Lower leg skin (tissue), 4 donors: Measurements from ENCODE around the gene NAV2. TPM values are rescaled to one million over a fixed set of nuclear protein-coding genes. Genes with fewer than 3 reads are reported as not detected.

Experiments
- DNase-seq, 2 donors: peaks; one replicate each; pipeline ENCODE4 v3.0.0-alpha.2; 2019; ENCODE audit warnings: low spot score in 2 of 2
- H3K4me3 ChIP-seq: fragments of 200-600 bp; sonication (generic); 2 replicates; pipeline ENCODE4 v1.5.1; 2017; ENCODE audit warnings: mild to moderate bottlenecking, low read depth; ENCODE audit not compliant: poor library complexity, severe bottlenecking
- POLR2A ChIP-seq, 2 donors: fragments of 450-650 bp; IDR thresholded peaks; one replicate each; pipeline ENCODE4 v1.6.1; 2016 to 2017; ENCODE audit warnings: antibody characterized with exemption in 2 of 2, mild to moderate bottlenecking in 1 of 2, moderate library complexity in 1 of 2
- WGBS, 2 donors: methylation state at CpG; one replicate each; pipeline ENCODE4 v1.1.5; 2018; 5-methylcytosine and 5-hydroxymethylcytosine counted together
- intact Hi-C: fragments of 100-400 bp; cut with DNase I; formaldehyde crosslinking; loops from one replicate; pipeline ENCODE4 v1.15.0; 2023; ENCODE audit warnings: low total_unique reads
- total RNA-seq, 4 donors: library from RNA; depleted of rRNA; stranded (reverse); fragments of >200 nt; gene quantifications; one replicate each; pipeline ENCODE4 v1.1.0, GENCODE V29; 2016
- TF ChIP-seq, protein P1 (sequence below), 3 donors: fragments of 450-650 bp; IDR thresholded peaks; one replicate each; pipeline ENCODE4 v1.5.1; 2016; ENCODE audit warnings: antibody characterized with exemption in 3 of 3, mild to moderate bottlenecking in 3 of 3, moderate library complexity in 2 of 3

The NAV2 gene
- total RNA-seq, 4 donors from 2014 or later: 5.8 to 30.7 (median 21.0) TPM

DNA sequence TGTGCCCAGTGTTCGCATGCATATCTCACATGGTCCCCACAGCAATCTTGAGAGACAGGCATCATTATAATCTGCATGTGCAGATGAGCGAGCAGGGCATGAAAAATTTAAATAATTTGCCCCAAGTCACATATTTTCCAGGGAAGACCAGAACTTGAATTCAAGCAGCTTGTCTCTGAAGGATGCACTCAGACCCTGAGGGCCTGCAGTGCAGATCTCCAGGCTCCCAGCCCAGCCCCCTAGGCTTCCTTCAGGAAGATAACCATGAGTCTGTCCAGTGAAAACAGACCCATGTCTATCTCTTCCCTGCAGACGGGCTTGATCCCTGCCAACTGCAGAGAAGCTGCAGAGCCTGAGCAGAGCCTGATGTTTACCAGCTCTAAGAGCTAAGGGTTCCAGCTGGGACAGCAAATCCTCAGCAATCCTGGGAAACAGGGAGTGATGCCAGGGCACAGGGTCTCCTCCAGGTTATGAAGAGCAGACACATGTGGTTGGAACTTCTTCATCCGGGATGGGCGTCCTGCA is 55.1 kb downstream of the NAV2 start:
- no peak overlapping the region for H3K4me3 ChIP-seq
- no peak for DNase-seq
- TF ChIP-seq, protein P1, sequence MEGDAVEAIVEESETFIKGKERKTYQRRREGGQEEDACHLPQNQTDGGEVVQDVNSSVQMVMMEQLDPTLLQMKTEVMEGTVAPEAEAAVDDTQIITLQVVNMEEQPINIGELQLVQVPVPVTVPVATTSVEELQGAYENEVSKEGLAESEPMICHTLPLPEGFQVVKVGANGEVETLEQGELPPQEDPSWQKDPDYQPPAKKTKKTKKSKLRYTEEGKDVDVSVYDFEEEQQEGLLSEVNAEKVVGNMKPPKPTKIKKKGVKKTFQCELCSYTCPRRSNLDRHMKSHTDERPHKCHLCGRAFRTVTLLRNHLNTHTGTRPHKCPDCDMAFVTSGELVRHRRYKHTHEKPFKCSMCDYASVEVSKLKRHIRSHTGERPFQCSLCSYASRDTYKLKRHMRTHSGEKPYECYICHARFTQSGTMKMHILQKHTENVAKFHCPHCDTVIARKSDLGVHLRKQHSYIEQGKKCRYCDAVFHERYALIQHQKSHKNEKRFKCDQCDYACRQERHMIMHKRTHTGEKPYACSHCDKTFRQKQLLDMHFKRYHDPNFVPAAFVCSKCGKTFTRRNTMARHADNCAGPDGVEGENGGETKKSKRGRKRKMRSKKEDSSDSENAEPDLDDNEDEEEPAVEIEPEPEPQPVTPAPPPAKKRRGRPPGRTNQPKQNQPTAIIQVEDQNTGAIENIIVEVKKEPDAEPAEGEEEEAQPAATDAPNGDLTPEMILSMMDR (IDR thresholded peaks at IDR 0.05): no peak
- TF ChIP-seq POLR2A (IDR thresholded peaks at IDR 0.05): no peak
- WGBS, 2 donors: 73 to 76% methylated on average over 5 of the region's 5 CpGs
- intact Hi-C loops: no loop called here

DNA sequence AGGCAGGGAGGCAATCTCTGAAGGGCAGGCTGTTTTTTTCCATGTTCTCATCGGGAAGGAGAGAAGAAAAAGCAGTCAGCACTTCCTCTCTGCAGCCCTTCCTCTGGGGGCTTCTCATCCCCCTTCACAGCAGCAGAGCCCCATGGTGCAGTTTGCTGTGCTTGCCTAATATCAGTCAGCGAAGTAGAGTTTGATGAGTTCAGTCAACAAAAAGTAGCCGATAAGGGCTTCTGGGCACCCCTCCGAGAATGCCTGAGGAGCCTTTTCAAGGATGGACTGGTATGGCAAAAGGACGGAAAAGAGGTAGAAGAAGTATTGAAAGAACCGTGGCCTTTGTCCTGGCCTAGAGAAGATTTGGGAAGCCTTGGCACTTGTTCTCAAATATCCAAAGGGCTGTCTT is 55.6 kb downstream of the NAV2 start:
- H3K4me3 ChIP-seq: no peak overlapping the region
- intact Hi-C loops: no loop called here
- TF ChIP-seq, protein P1 (IDR thresholded peaks at IDR 0.05): no peak
- no peak for TF ChIP-seq POLR2A (IDR thresholded peaks at IDR 0.05)
- 86 to 88% methylated on average over 6 of the region's 6 CpGs for WGBS, 2 donors
- DNase-seq: no peak

DNA sequence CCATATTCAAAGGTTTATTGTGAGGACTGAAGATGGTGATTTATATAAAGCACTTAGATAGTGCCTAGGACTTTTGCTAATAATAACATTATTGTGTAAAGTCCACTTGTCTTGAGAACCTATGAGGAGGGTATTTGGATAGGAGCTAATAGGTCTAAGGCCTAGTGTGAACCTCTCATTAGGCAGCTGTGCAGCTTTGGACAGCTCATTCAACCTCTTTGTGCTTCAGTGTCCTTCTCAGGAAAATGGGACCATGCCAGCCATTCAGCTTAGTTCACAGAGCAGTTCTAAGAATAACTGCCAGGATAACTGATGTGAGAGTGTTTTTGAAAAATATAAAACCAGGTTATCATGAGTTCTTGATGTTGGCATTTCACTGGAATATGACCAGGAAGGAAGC is 56.2 kb downstream of the NAV2 start:
- H3K4me3 ChIP-seq: no peak overlapping the region
- no peak for TF ChIP-seq POLR2A (IDR thresholded peaks at IDR 0.05)
- TF ChIP-seq, protein P1 (IDR thresholded peaks at IDR 0.05): no peak
- no peak for DNase-seq
- intact Hi-C loops: no loop called here

DNA sequence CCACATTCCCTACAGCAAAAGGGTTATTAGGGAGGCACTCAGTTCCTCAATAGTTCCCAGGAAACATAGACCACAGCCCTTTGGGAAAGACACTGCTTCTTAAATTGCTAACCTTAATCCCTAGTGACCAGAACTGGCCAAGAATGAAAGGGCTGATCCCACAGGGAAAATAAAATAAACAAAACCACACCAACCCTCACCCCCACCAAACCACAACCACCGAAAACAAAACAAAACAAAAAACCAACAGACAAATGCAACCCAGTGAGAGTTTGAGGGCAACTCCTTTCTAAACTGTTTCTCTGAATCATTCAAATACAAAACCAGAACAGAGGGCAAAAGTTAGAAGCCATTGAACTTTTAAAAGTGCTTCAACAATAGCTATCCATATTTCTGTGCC is 57.2 kb downstream of the NAV2 start:
- intact Hi-C loops: no loop called here
- WGBS, 2 donors: 44 to 66% methylated on average over 1 of the region's 1 CpG

DNA sequence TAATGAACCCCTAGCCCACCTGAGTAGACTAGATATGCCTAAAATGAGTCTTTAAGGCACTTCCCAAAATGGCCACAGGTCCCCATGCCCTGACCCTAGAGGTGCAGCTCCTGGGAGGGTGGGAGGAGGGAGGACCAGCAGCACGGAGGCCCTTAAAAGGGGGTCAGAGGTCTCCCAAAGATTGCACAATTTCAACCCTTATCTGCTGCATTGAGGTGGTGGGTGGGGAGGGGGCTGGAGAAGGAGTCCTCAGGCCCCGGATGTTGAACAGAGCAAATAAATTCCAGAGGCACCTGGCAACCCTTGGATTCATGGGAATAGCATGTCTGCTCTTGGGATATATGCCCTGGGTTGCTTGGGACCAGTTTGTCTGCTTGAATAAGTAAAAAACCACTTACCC is 57.6 kb downstream of the NAV2 start:
- intact Hi-C loops: no loop called here
- H3K4me3 ChIP-seq: no peak overlapping the region
- 46 to 55% methylated on average over 2 of the region's 2 CpGs for WGBS, 2 donors
- TF ChIP-seq, protein P1 (IDR thresholded peaks at IDR 0.05): no peak
- TF ChIP-seq POLR2A (IDR thresholded peaks at IDR 0.05): no peak
- no peak for DNase-seq

More for the DNA sequence above, 57.2 kb downstream of the NAV2 start:
- H3K4me3 ChIP-seq: no peak overlapping the region
- DNase-seq: no peak
- TF ChIP-seq POLR2A (IDR thresholded peaks at IDR 0.05): no peak
- TF ChIP-seq, protein P1 (IDR thresholded peaks at IDR 0.05): no peak

DNA sequence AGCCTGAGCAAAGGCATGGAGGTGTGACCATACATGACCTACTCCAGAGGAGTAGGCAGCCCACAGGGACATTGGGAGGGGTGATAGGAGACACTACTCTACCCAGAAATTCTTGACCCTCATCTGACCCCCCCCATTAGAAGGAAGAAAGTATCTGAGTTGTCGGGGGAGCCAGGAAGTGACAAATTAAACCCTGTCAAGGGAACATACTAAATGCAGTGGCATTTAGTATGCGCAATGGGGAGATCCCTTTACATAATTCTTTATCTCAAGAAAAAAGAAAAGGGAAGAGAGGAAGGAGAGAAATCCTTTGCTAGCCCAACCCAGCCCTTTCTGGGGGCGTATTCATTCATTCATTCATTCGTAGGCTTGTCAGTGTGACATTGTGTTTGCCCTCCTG is 58.8 kb downstream of the NAV2 start:
- H3K4me3 ChIP-seq: no peak overlapping the region
- DNase-seq: no peak
- TF ChIP-seq POLR2A (IDR thresholded peaks at IDR 0.05): no peak
- TF ChIP-seq, protein P1 (IDR thresholded peaks at IDR 0.05): no peak
- intact Hi-C loops: no loop called here
- 80 to 85% methylated on average over 4 of the region's 4 CpGs for WGBS, 2 donors
